ENCODE measurements around the gene ADGRA1. TPM values are rescaled to one million over a fixed set of nuclear protein-coding genes. Genes with fewer than 3 reads are reported as not detected.

ADGRA1 gene, protein sequence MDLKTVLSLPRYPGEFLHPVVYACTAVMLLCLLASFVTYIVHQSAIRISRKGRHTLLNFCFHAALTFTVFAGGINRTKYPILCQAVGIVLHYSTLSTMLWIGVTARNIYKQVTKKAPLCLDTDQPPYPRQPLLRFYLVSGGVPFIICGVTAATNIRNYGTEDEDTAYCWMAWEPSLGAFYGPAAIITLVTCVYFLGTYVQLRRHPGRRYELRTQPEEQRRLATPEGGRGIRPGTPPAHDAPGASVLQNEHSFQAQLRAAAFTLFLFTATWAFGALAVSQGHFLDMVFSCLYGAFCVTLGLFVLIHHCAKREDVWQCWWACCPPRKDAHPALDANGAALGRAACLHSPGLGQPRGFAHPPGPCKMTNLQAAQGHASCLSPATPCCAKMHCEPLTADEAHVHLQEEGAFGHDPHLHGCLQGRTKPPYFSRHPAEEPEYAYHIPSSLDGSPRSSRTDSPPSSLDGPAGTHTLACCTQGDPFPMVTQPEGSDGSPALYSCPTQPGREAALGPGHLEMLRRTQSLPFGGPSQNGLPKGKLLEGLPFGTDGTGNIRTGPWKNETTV
- total RNA-seq, result under 1 TPM in 3 of 4 donors, not detected in 1; under 0.01 to 0.28 (median 0.14) TPM
- under 1 TPM in 1 of 3 donors, not detected in 2; 0.03 TPM for polyA plus RNA-seq

DNA sequence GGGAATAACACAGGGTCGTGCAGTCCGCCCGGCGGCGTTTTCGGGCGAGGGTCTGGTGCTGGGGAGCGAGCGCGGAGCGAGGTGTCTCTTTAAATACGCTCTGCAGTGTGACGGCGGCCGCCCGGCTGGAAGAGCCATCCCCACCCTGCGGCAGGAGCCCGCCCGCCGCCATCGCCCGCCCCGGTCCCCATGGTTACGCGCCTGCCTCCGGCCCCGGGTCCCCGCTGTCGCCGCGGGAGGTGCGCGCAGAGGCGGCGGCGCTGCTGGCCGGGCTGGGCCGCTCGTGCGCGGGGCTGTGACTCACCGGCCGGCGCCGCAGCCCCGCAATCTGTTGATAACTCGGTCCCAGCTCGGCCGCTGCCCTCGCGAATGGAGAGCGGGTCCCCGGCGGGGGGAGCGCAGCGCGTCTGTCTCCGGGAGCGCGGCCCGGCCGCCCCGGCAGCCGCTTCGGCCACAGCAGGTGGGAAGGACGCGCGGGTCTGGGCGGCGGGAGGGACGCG lies at the start of gene ADGRA1:
Gene ADGRA1, plus strand, starts transcription at position 246 of the 500 bp plus-strand sequence. CDS start 986 bp downstream, outside the sequence.
- no peaks in the 10 kb centered on the region for H3K36me3 ChIP-seq
- TF ChIP-seq, protein P1, sequence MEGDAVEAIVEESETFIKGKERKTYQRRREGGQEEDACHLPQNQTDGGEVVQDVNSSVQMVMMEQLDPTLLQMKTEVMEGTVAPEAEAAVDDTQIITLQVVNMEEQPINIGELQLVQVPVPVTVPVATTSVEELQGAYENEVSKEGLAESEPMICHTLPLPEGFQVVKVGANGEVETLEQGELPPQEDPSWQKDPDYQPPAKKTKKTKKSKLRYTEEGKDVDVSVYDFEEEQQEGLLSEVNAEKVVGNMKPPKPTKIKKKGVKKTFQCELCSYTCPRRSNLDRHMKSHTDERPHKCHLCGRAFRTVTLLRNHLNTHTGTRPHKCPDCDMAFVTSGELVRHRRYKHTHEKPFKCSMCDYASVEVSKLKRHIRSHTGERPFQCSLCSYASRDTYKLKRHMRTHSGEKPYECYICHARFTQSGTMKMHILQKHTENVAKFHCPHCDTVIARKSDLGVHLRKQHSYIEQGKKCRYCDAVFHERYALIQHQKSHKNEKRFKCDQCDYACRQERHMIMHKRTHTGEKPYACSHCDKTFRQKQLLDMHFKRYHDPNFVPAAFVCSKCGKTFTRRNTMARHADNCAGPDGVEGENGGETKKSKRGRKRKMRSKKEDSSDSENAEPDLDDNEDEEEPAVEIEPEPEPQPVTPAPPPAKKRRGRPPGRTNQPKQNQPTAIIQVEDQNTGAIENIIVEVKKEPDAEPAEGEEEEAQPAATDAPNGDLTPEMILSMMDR (IDR thresholded peaks at IDR 0.05), result no peak
- no peak for TF ChIP-seq POLR2A (IDR thresholded peaks at IDR 0.05)
- no peak for TF ChIP-seq EP300 (IDR thresholded peaks at IDR 0.05)
- TF ChIP-seq POLR2AphosphoS5 (IDR thresholded peaks at IDR 0.05), result no peak
- peaks cover 0 to 13% (median 10%) of the 10 kb centered on the region in 4 donors for H3K4me1 ChIP-seq
- intact Hi-C loops (cut with DNase I), result no loop called here
- H3K27me3 ChIP-seq, result peaks cover 36 to 86% (median 76%) of the 10 kb centered on the region in 3 donors
- no peak within 1 kb of the TSS for H3K27ac ChIP-seq
- DNase-seq, result no peak
- WGBS, 2 donors, result 2 to 3% methylated on average over 72 of the region's 72 CpGs
- H3K9me3 ChIP-seq, result no peaks in the 10 kb centered on the region
- H3K4me3 ChIP-seq, result peak within 1 kb of the TSS in 2 of 4 donors; percentile 23 to 32

DNA sequence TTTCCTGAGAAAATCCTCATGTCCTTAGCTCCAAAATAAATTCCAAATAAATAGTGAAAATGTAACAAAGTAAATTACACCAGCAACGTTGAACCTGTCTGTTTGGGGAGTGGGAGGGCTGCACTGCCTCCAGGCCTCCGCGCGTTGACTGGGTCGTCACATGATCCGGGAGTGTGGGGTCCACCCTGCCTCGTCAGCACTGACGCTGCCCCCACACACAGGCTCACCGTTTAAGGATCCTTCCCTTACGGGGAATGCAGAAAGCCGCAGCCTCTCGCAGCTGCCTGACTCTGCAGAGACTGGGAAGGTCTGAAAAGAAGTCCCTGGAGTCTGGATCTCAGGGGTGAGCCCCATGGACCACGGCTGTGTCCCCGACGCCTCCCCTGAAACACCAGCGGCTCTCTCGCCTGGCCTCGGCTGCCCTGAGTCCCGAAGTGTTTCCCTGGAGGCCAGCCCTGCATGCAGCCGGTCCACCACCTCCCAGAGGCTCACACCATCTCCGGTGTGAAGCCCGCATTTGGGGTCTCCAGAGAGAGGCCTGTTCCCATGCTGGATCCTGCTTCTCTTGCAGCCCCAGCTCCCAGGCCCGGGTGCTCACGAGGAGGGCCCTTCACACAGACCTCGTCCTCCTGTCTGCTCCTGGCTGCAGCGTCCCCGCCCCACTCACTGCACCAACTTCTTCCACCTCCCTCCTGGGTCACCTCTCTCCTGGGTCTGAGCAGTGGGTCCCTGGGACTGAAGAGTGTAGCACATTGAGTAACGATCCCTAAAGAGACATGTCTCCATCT lies 49.5 kb upstream of the ADGRA1 start:
- 74 to 81% methylated on average over 28 of the region's 28 CpGs for WGBS, 2 donors
- TF ChIP-seq, protein P1 (IDR thresholded peaks at IDR 0.05), result no peak
- TF ChIP-seq POLR2AphosphoS5 (IDR thresholded peaks at IDR 0.05) (no peak), POLR2A (IDR thresholded peaks at IDR 0.05) (no peak), EP300 (IDR thresholded peaks at IDR 0.05) (no peak)
- H3K27me3 ChIP-seq, result peaks cover 0 to 50% (median 30%) of the 10 kb centered on the region in 3 donors

DNA sequence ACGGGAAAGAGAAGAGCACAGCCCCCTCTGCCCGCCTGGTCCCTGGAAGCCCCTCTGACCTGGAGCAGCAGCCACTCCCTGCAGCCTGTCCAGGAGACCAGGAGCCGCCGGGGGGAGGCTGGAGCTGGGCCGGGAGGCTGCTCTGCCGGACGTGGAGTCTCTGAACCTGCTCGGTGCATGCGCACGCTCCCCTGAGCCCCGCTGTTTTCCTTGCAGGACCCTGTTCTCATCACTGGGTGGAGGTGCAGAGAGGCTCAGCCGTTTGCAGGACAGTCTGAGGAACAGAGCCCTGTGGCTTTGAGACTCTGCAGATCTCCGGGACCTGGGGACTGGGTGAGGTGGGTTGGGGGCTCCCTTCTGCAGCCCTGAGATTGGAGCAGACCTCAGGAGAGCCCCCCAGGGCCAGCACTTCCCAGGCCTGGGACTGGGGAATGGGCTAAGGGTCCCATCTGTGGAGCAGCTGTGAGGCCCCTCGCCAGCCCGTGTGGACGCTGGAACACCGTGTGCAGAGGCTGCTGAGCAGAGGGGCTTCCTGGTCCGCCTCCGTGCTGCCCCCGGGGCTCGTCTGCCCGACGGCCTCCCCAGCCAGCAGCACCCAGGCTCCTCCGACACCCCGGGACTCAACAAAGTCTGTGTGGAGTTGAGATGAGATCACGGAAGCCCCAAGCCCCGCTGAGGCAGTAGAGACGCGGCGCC lies 48.5 kb upstream of the ADGRA1 start:
- H3K4me1 ChIP-seq, result no peaks in the 10 kb centered on the region
- H3K4me3 ChIP-seq, result no peak overlapping the region
- no peaks in the 10 kb centered on the region for H3K9me3 ChIP-seq
- no peaks in the 10 kb centered on the region for H3K36me3 ChIP-seq
- 50 to 53% methylated on average over 30 of the region's 30 CpGs for WGBS, 2 donors
- H3K27ac ChIP-seq, result no peak overlapping the region
- intact Hi-C loops (cut with DNase I), result no loop called here
- H3K27me3 ChIP-seq, result peaks cover 0 to 61% (median 30%) of the 10 kb centered on the region in 3 donors
- TF ChIP-seq, protein P1 (IDR thresholded peaks at IDR 0.05), result no peak
- TF ChIP-seq POLR2A (IDR thresholded peaks at IDR 0.05) (no peak), POLR2AphosphoS5 (IDR thresholded peaks at IDR 0.05) (no peak), EP300 (IDR thresholded peaks at IDR 0.05) (no peak)
- DNase-seq, result no peak

More for the DNA sequence above, 49.5 kb upstream of the ADGRA1 start:
- H3K36me3 ChIP-seq, result no peaks in the 10 kb centered on the region
- no peak overlapping the region for H3K27ac ChIP-seq
- intact Hi-C loops (cut with DNase I), result no loop called here
- H3K4me1 ChIP-seq, result no peaks in the 10 kb centered on the region
- no peak overlapping the region for H3K4me3 ChIP-seq
- H3K9me3 ChIP-seq, result no peaks in the 10 kb centered on the region
- DNase-seq, result no peak

DNA sequence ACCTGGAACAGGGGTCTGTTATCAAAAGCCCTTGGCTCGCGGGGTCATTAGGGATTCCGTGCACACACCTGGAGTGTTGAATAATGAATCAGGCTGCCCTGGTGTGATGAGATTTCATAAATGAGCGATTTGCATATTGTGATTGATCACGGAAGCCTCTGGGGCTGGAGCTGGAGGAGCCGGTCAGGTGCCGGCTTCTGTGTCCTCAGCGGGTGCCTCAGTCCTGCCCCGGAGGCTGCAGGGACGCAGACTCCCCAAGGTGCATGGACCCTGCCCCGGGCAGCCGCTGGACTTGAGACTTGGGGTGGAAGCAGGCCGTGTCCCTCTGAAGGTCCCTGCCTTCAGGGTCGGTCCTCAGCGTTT lies 47.9 kb upstream of the ADGRA1 start:
- 43 to 73% methylated on average over 15 of the region's 15 CpGs for WGBS, 2 donors
- peaks cover 0 to 66% (median 30%) of the 10 kb centered on the region in 3 donors for H3K27me3 ChIP-seq

More for the DNA sequence above, 47.9 kb upstream of the ADGRA1 start:
- Histone ChIP-seq H3K4me1 (no peaks in the 10 kb centered on the region), H3K27ac (no peak overlapping the region), H3K36me3 (no peaks in the 10 kb centered on the region), H3K4me3 (no peak overlapping the region), H3K9me3 (no peaks in the 10 kb centered on the region)
- TF ChIP-seq EP300 (IDR thresholded peaks at IDR 0.05), result no peak
- TF ChIP-seq POLR2A (IDR thresholded peaks at IDR 0.05), result no peak
- TF ChIP-seq, protein P1 (IDR thresholded peaks at IDR 0.05), result no peak
- TF ChIP-seq POLR2AphosphoS5 (IDR thresholded peaks at IDR 0.05), result no peak
- intact Hi-C loops (cut with DNase I), result no loop called here
- DNase-seq, result no peak

Data from sigmoid colon (tissue), 7 donors.